HFFc6 (cell line): ENCODE measurements around the gene IFT122. TPM values are rescaled to one million over a fixed set of nuclear protein-coding genes. Genes with fewer than 3 reads are reported as not detected.
"Not testable (repeated sequence)": the region's sequence is repeated elsewhere in the genome, so short reads cannot be mapped to it uniquely, and the experiment has no call there.

Source experiments
- DNase-seq: peaks from one replicate; pipeline ENCODE4 v3.0.0-alpha.2; 2018
- H3K27ac Mint-ChIP-seq: 2 replicates; pipeline ENCODE4 v1.8.0; 2020; ENCODE audit warnings: mild to moderate bottlenecking, mixed read lengths
- H3K27me3 Mint-ChIP-seq: 2 replicates; pipeline ENCODE4 v1.8.0; 2021; ENCODE audit warnings: mild to moderate bottlenecking, moderate library complexity, mixed read lengths; ENCODE audit not compliant: insufficient read depth
- H3K36me3 Mint-ChIP-seq: 2 replicates; pipeline ENCODE4 v1.8.0; 2021; ENCODE audit warnings: low read depth, mixed read lengths
- H3K4me1 Mint-ChIP-seq: 2 replicates; pipeline ENCODE4 v1.8.0; 2020; ENCODE audit warnings: low read depth, mixed read lengths
- H3K4me3 Mint-ChIP-seq: 2 replicates; pipeline ENCODE4 v1.8.0; 2020; ENCODE audit warnings: mild to moderate bottlenecking, moderate library complexity, mixed read lengths
- H3K9me3 Mint-ChIP-seq: 2 replicates; pipeline ENCODE4 v1.8.0; 2020; ENCODE audit warnings: mild to moderate bottlenecking, mixed read lengths
- CTCF ChIP-seq: fragments of 200-600 bp; sonication (generic); IDR thresholded peaks from 2 replicates; pipeline ENCODE4 v1.5.0; 2021; ENCODE audit warnings: antibody characterized with exemption, mild to moderate bottlenecking
- total RNA-seq, 6 experiments: library from RNA; stranded (reverse); fragmentation: NEBNext Ultra II Directional; extraction: Animal tissue kit (Norgen Biotek cat#: 25700); gene quantifications; 2 replicates in 1 of 6; 3 replicates in 5 of 6; pipeline ENCODE4 v1.2.3, GENCODE V29; 2021

The IFT122 gene
- total RNA-seq, 6 experiments from 2014 or later, result 12.2 to 18.8 (median 18.2) TPM

- H3K4me1 Mint-ChIP-seq, result peaks cover 55% of the 10 kb centered on the region
- peak; percentile 53 for TF ChIP-seq CTCF
- no peak overlapping the region for H3K4me3 Mint-ChIP-seq
- H3K36me3 Mint-ChIP-seq, result peaks cover 18% of the 10 kb centered on the region; the same call in 1 of the 2 replicates
- H3K27ac Mint-ChIP-seq, result peak overlapping the region; percentile 11; the same call in 1 of the 2 replicates
- H3K9me3 Mint-ChIP-seq, result no peaks in the 10 kb centered on the region
- H3K27me3 Mint-ChIP-seq, result peaks cover 2% of the 10 kb centered on the region
- no peak for DNase-seq
Observed at GRCh38 chr3:129482721-129483120, 42.7 kb downstream of the IFT122 start.

GRCh38 chr3:129483870-129484269 is 43.8 kb downstream of the IFT122 start:
- H3K27me3 Mint-ChIP-seq, result peaks cover 2% of the 10 kb centered on the region
- no peaks in the 10 kb centered on the region for H3K9me3 Mint-ChIP-seq
- H3K36me3 Mint-ChIP-seq, result peaks cover 18% of the 10 kb centered on the region; the same call in 1 of the 2 replicates
- peaks cover 56% of the 10 kb centered on the region for H3K4me1 Mint-ChIP-seq
- no peak overlapping the region for H3K4me3 Mint-ChIP-seq
- TF ChIP-seq CTCF, result no peak
- DNase-seq, result no peak
- no peak overlapping the region for H3K27ac Mint-ChIP-seq

- not testable (repeated sequence) for DNase-seq, H3K9me3 Mint-ChIP-seq, H3K27me3 Mint-ChIP-seq
- H3K36me3 Mint-ChIP-seq, result peaks cover 10% of the 10 kb centered on the region; the same call in 1 of the 2 replicates
- peaks cover 58% of the 10 kb centered on the region for H3K4me1 Mint-ChIP-seq
- peak overlapping the region; percentile 87 for H3K27ac Mint-ChIP-seq
- H3K4me3 Mint-ChIP-seq, result peak overlapping the region; percentile 58
Observed at GRCh38 chr3:129485146-129485545, 45.1 kb downstream of the IFT122 start.

- H3K36me3 Mint-ChIP-seq, result peaks cover 10% of the 10 kb centered on the region; the same call in 1 of the 2 replicates
- H3K4me1 Mint-ChIP-seq, result peaks cover 65% of the 10 kb centered on the region
- DNase-seq, result peak; percentile 99
- H3K27me3 Mint-ChIP-seq, result peaks cover 2% of the 10 kb centered on the region; the same call in 1 of the 2 replicates
- TF ChIP-seq CTCF, result no peak
- peak overlapping the region; percentile 58 for H3K4me3 Mint-ChIP-seq
- H3K27ac Mint-ChIP-seq, result peak overlapping the region; percentile 87
- H3K9me3 Mint-ChIP-seq, result no peaks in the 10 kb centered on the region
Observed at GRCh38 chr3:129485721-129486663, 46.0 kb downstream of the IFT122 start.

GRCh38 chr3:129486664-129487035 is 46.6 kb downstream of the IFT122 start:
- peaks cover 9% of the 10 kb centered on the region; the same call in 1 of the 2 replicates for H3K36me3 Mint-ChIP-seq
- peaks cover 59% of the 10 kb centered on the region for H3K4me1 Mint-ChIP-seq
- no peaks in the 10 kb centered on the region for H3K9me3 Mint-ChIP-seq
- no peak for DNase-seq
- TF ChIP-seq CTCF, result no peak
- H3K27me3 Mint-ChIP-seq, result peaks cover 2% of the 10 kb centered on the region; the same call in 1 of the 2 replicates
- H3K4me3 Mint-ChIP-seq, result peak overlapping the region; percentile 58
- peak overlapping the region; percentile 87 for H3K27ac Mint-ChIP-seq
